ENCODE data around the gene ZNF786. TPM values are rescaled to one million over a fixed set of nuclear protein-coding genes. Genes with fewer than 3 reads are reported as not detected.

The ZNF786 gene
- total RNA-seq, 1 experiment from 2014 or later: 4.2 TPM

DNA sequence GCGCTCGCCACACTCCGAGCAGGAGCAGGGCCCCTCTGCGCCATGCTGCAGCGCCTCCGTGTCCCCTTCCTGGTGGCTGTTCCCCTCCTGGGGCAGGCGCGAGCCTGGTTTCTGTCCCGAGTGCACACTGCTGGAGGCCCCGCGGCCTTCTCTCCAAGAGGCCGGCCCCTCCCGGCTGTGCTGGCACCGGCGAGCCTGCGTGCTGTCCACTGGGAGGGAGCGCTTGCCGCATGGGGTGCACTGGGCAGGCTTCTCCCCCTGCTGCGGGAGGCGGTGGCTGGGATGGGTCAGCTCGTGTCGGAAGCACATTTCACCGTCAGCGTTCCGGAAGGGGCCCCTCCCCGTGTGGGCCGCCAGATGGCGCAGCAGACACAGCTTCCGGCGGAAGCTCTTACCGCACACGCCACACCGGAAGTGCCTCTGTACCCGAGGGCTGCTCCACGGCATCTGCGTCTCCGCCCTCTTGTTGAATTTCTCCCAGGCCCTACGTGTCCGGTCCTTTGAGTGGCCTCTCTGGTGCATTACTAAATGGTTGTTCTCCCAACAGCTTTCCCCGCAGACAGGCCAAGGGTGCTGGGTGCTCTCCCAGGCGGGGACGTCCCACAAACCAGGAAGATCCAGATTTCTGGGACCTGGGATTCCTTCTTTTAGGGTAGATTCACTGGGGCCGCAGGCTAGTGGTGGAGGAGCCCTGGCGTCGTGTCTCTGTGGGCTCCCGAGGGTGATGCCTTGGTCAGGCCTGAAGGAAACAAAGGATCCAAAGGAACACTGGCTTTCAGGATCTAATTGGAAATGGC lies 18.7 kb downstream of the ZNF786 start:
- CTCF ChIA-PET: no interaction called here
- no peak overlapping the region for H3K4me2 ChIP-seq (ENCODE audit: low read length)
- H3K79me2 ChIP-seq (ENCODE audit: low read length): no peaks in the 10 kb centered on the region
- H3K9me3 ChIP-seq (ENCODE audit: low read length): no peaks in the 10 kb centered on the region
- H3K27me3 ChIP-seq (ENCODE audit: low read length): no peaks in the 10 kb centered on the region
- H3K4me1 ChIP-seq (ENCODE audit: insufficient read depth, low read length): no peaks in the 10 kb centered on the region
- H4K20me1 ChIP-seq (ENCODE audit: low read length): no peaks in the 10 kb centered on the region
- POLR2A ChIA-PET (ENCODE audit: unreplicated experiment): no interaction called here
- H3K4me3 ChIP-seq (ENCODE audit: low read length): no peak overlapping the region
- intact Hi-C loops (cut with micrococcal nuclease): no loop called here
- H2AFZ ChIP-seq (ENCODE audit: low read length): no peak overlapping the region
- H3F3A ChIP-seq (ENCODE audit: low read length, unreplicated experiment): no peaks in the 10 kb centered on the region
- ATAC-seq (no peak), DNase-seq (no peak)
- no peak overlapping the region for H3K27ac ChIP-seq (ENCODE audit: low read length)
- H3K9me2 ChIP-seq (replicated peaks; ENCODE audit: low read length): no peaks in the 10 kb centered on the region
- TF ChIP-seq, protein P1, sequence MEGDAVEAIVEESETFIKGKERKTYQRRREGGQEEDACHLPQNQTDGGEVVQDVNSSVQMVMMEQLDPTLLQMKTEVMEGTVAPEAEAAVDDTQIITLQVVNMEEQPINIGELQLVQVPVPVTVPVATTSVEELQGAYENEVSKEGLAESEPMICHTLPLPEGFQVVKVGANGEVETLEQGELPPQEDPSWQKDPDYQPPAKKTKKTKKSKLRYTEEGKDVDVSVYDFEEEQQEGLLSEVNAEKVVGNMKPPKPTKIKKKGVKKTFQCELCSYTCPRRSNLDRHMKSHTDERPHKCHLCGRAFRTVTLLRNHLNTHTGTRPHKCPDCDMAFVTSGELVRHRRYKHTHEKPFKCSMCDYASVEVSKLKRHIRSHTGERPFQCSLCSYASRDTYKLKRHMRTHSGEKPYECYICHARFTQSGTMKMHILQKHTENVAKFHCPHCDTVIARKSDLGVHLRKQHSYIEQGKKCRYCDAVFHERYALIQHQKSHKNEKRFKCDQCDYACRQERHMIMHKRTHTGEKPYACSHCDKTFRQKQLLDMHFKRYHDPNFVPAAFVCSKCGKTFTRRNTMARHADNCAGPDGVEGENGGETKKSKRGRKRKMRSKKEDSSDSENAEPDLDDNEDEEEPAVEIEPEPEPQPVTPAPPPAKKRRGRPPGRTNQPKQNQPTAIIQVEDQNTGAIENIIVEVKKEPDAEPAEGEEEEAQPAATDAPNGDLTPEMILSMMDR (conservative IDR thresholded peaks at IDR 0.05; ENCODE audit: low read depth, low read length): no peak
- TF ChIP-seq EZH2phosphoT487 (IDR thresholded peaks at IDR 0.05; ENCODE audit: borderline replicate concordance, low read length): no peak
- H3K9ac ChIP-seq (ENCODE audit: low read length): no peak overlapping the region
- peaks cover 3% of the 10 kb centered on the region; the same call in 1 of the 2 replicates for H3K36me3 ChIP-seq (ENCODE audit: low read depth, low read length)
- no TSS peak for BruUV-seq (replicated peaks)

DNA sequence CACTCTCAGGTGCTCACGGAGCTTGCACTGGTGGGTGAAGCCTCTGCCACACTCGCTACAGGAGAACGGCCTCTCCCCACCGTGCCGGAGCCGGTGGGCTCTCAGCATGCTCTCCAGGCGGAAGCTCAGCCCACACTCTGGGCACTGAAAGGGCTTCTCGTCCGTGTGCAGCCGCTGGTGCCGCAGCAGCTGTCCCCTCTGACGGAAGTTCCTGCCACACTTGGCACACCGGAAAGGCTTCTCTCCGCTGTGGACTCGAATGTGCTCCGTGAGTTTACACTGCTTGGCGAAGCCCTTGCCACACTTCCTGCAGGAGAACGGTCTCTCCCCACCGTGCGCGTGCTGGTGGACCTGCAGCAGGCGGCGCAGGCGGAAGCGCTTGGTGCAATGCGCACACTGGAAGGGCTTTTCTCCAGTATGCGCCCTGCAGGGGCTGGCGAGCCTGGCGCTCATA lies 19.3 kb downstream of the ZNF786 start:
- Histone ChIP-seq H3K4me1 (ENCODE audit: insufficient read depth, low read length) (no peaks in the 10 kb centered on the region), H3K36me3 (ENCODE audit: low read depth, low read length) (peaks cover 3% of the 10 kb centered on the region; the same call in 1 of the 2 replicates), H3K27ac (ENCODE audit: low read length) (no peak overlapping the region), H4K20me1 (ENCODE audit: low read length) (no peaks in the 10 kb centered on the region), H3K9ac (ENCODE audit: low read length) (no peak overlapping the region), H3K27me3 (ENCODE audit: low read length) (no peaks in the 10 kb centered on the region), H2AFZ (ENCODE audit: low read length) (no peak overlapping the region), H3K79me2 (ENCODE audit: low read length) (no peaks in the 10 kb centered on the region), H3K4me2 (ENCODE audit: low read length) (no peak overlapping the region), H3K9me2 (replicated peaks; ENCODE audit: low read length) (no peaks in the 10 kb centered on the region), H3F3A (ENCODE audit: low read length, unreplicated experiment) (no peaks in the 10 kb centered on the region), H3K4me3 (ENCODE audit: low read length) (no peak overlapping the region), H3K9me3 (ENCODE audit: low read length) (no peaks in the 10 kb centered on the region)
- intact Hi-C loops (cut with micrococcal nuclease): no loop called here
- TF ChIP-seq EZH2phosphoT487 (IDR thresholded peaks at IDR 0.05; ENCODE audit: borderline replicate concordance, low read length): no peak
- TF ChIP-seq, protein P1 (conservative IDR thresholded peaks at IDR 0.05; ENCODE audit: low read depth, low read length): no peak
- no peak for TF ChIP-seq EZH2 (IDR thresholded peaks at IDR 0.05; ENCODE audit: low read length, unreplicated experiment)
- ATAC-seq (no peak), DNase-seq (no peak)
- POLR2A ChIA-PET (ENCODE audit: unreplicated experiment): no interaction called here
- no TSS peak for BruUV-seq (replicated peaks)
- CTCF ChIA-PET: no interaction called here
